Keratinocyte (primary cell): ENCODE measurements around the gene CMC1.

Source experiments
- EZH2 ChIP-seq: IDR thresholded peaks from one replicate; pipeline ENCODE4 v1.6.1; 2012; ENCODE audit warnings: inconsistent platforms, mild to moderate bottlenecking, low read length, moderate library complexity
- TF ChIP-seq, protein P1 (sequence below), 3 experiments: IDR thresholded peaks in 1 of 3; conservative IDR thresholded peaks in 1 of 3; optimal IDR thresholded peaks in 1 of 3; 2 replicates in 2 of 3; 3 replicates in 1 of 3; pipeline versions ENCODE3 to v1.5.1; 2011; ENCODE audit warnings: low read length in 3 of 3, mild to moderate bottlenecking in 3 of 3, moderate library complexity in 2 of 3, control low read depth in 1 of 3, inconsistent platforms in 1 of 3; ENCODE audit not compliant: insufficient read depth in 2 of 3; ENCODE audit errors: extremely low read depth in 1 of 3

DNA sequence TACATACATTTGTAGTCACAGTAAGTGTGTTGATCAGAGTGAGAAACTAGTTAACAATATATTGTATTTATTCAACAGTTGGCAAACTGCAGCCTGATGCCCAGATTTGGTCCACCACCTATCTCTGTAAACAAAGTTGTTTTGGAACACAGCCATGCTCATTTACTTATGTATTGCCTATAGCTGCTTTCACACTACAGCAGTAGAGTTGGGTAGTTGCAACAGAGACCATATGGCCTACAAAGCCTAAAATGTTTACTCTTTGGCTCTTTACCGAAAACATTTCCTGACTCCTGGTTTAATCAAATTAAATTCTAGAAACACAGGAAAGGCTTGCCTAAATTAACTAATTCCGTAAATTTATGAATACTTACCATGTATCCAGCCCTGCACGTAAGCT lies 39.4 kb downstream of the CMC1 start:
- TF ChIP-seq, protein P1, sequence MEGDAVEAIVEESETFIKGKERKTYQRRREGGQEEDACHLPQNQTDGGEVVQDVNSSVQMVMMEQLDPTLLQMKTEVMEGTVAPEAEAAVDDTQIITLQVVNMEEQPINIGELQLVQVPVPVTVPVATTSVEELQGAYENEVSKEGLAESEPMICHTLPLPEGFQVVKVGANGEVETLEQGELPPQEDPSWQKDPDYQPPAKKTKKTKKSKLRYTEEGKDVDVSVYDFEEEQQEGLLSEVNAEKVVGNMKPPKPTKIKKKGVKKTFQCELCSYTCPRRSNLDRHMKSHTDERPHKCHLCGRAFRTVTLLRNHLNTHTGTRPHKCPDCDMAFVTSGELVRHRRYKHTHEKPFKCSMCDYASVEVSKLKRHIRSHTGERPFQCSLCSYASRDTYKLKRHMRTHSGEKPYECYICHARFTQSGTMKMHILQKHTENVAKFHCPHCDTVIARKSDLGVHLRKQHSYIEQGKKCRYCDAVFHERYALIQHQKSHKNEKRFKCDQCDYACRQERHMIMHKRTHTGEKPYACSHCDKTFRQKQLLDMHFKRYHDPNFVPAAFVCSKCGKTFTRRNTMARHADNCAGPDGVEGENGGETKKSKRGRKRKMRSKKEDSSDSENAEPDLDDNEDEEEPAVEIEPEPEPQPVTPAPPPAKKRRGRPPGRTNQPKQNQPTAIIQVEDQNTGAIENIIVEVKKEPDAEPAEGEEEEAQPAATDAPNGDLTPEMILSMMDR (optimal IDR thresholded peaks at IDR 0.05 in 1 of 3, IDR thresholded peaks at IDR 0.05 in 1 of 3, conservative IDR thresholded peaks at IDR 0.05 in 1 of 3; ENCODE audit: extremely low read depth in 1 of 3, insufficient read depth in 2 of 3, low read length in 3 of 3), result no peak
- no peak for TF ChIP-seq EZH2
